Stimulated activated CD4-positive, alpha-beta T cell treated with anti-CD3 and anti-CD28 coated beads, TNF-alpha, amount 100 ng/mL, for 48 hours (primary cell): ENCODE results near the gene GOLGA2.
"Not testable (repeated sequence)": the region's sequence is repeated elsewhere in the genome, so short reads cannot be mapped to it uniquely, and the experiment has no call there.

Experiments
- DNase-seq, 3 donors: peaks; one replicate each; pipeline ENCODE4 v3.0.0-alpha.2; 2020; ENCODE audit warnings: low read depth in 3 of 3

The GOLGA2 gene

GRCh38 chr9:128294142-128294541, 18.3 kb upstream of the GOLGA2 start:
- no peak for DNase-seq

- no peak for DNase-seq
Measured at GRCh38 chr9:128293091-128293490, 17.3 kb upstream of the GOLGA2 start.

- no peak for DNase-seq
Measured at GRCh38 chr9:128292009-128292408, 16.2 kb upstream of the GOLGA2 start.

GRCh38 chr9:128288273-128289004, 12.6 kb upstream of the GOLGA2 start:
- no peak for DNase-seq

- no peak for DNase-seq
Measured at GRCh38 chr9:128286440-128286839, 10.6 kb upstream of the GOLGA2 start.

- no peak for DNase-seq
Measured at GRCh38 chr9:128285033-128285784, 9.4 kb upstream of the GOLGA2 start.

GRCh38 chr9:128282500-128282899, 6.7 kb upstream of the GOLGA2 start:
- no peak for DNase-seq

GRCh38 chr9:128280084-128280622, 4.3 kb upstream of the GOLGA2 start:
- DNase-seq, result no peak

GRCh38 chr9:128279088-128280073, 3.6 kb upstream of the GOLGA2 start:
- DNase-seq, result not testable (repeated sequence)

GRCh38 chr9:128276574-128277270, 915 bp upstream of the GOLGA2 start:
- no peak for DNase-seq

GRCh38 chr9:128276008-128276573, 284 bp upstream of the GOLGA2 start, which contains the start of gene SWI5:
TSS of gene SWI5 (plus strand) at chr9:128276276.
- peak; percentile 100 for DNase-seq

- no peak for DNase-seq
Measured at GRCh38 chr9:128274245-128274644, 1.6 kb downstream of the GOLGA2 start.

GRCh38 chr9:128271512-128271911, 4.3 kb downstream of the GOLGA2 start:
- no peak for DNase-seq

GRCh38 chr9:128271112-128271511, 4.7 kb downstream of the GOLGA2 start:
- DNase-seq, result no peak

GRCh38 chr9:128266868-128267590, 8.8 kb downstream of the GOLGA2 start:
- no peak for DNase-seq

- no peak for DNase-seq
Measured at GRCh38 chr9:128265348-128265847, 10.4 kb downstream of the GOLGA2 start.

- no peak for DNase-seq
Measured at GRCh38 chr9:128262687-128263086, 13.1 kb downstream of the GOLGA2 start.

- no peak for DNase-seq
Measured at GRCh38 chr9:128260340-128260739, 15.5 kb downstream of the GOLGA2 start.

GRCh38 chr9:128259156-128259555, 16.7 kb downstream of the GOLGA2 start:
- no peak for DNase-seq

- no peak for DNase-seq
Measured at GRCh38 chr9:128258326-128258725, 17.5 kb downstream of the GOLGA2 start.
